ENCODE measurements around the gene HCFC2.

The HCFC2 gene

DNA sequence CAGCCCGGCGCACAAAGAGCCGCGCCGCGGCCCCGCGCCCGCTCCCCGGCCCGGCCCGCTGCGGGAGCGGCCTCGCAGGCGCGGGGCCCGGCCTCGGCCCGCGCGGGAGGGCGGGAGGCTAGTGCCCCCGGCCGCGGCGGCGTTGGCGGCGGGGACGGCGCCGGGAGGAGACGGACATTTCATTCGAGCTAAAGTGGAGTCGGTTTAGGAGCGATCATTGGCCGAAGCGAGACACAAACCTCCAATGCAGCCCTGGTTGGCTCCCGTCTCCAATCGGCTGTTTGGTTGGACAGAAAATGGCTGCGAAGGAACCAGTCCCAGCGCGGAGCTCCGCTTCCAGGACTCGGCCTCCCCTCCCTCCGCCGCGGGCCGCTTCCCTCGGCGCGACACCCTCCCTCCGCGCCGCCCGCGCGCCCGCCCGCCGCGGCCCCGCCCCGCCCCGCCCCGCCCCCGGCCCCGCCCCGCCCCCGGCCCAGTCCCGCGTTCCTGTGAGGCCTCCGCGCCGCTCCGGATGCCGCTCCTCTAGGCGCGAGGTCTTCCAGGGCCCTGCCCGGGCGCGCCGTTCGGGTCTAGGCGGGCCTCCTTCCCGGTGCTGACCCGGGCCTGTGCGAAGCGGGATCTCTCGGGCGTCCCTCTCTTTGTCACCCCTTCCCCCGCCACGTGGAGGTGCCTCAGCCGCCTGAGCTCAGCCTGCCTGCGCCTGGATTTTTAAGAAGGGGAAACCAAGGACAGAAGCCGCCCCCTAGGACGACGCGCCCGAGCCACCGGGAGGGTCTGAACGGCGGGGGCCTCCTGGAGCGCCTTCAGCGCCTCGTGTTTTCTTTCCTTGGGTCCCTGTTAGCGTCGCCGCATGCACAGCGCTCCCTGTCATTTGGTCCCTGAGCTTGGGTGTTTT, 73.8 kb downstream of the HCFC2 start, which contains the start of gene NFYB:
Gene NFYB, minus strand, starts transcription at position 309 of the 895 bp plus-strand sequence. CDS start 2,757 bp downstream, outside the sequence.
- Histone ChIP-seq H3K9me2 (replicated peaks; ENCODE audit: control insufficient read depth, low read length) (no peaks in the 10 kb centered on the region), H3K79me2 (ENCODE audit: control insufficient read depth, low read length) (peaks cover 42% of the 10 kb centered on the region), H3K4me2 (ENCODE audit: low read length) (peak within 1 kb of the TSS; percentile 85), H3K27me3 (ENCODE audit: control insufficient read depth, low read length) (no peaks in the 10 kb centered on the region), H3K4me3 (ENCODE audit: low read length) (peak within 1 kb of the TSS; percentile 93), H3K9me3 (ENCODE audit: control insufficient read depth, insufficient read depth, low read length) (no peaks in the 10 kb centered on the region), H4K20me1 (ENCODE audit: control insufficient read depth, insufficient read depth, low read depth, low read length) (no peaks in the 10 kb centered on the region), H3K36me3 (ENCODE audit: control insufficient read depth, low read length) (peaks cover 28% of the 10 kb centered on the region), H3K4me1 (ENCODE audit: control insufficient read depth, low read length) (peaks cover 30% of the 10 kb centered on the region), H3K27ac (ENCODE audit: low read depth, low read length) (peak within 1 kb of the TSS; percentile 81), H3F3A (ENCODE audit: control insufficient read depth, insufficient read depth) (peaks cover 8% of the 10 kb centered on the region; the same call in 1 of the 2 replicates)
- TF ChIP-seq, protein P1, sequence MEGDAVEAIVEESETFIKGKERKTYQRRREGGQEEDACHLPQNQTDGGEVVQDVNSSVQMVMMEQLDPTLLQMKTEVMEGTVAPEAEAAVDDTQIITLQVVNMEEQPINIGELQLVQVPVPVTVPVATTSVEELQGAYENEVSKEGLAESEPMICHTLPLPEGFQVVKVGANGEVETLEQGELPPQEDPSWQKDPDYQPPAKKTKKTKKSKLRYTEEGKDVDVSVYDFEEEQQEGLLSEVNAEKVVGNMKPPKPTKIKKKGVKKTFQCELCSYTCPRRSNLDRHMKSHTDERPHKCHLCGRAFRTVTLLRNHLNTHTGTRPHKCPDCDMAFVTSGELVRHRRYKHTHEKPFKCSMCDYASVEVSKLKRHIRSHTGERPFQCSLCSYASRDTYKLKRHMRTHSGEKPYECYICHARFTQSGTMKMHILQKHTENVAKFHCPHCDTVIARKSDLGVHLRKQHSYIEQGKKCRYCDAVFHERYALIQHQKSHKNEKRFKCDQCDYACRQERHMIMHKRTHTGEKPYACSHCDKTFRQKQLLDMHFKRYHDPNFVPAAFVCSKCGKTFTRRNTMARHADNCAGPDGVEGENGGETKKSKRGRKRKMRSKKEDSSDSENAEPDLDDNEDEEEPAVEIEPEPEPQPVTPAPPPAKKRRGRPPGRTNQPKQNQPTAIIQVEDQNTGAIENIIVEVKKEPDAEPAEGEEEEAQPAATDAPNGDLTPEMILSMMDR (IDR thresholded peaks at IDR 0.05; ENCODE audit: low read depth, low read length, poor library complexity, severe bottlenecking) = no peak
- TF ChIP-seq EZH2phosphoT487 (IDR thresholded peaks at IDR 0.05; ENCODE audit: borderline replicate concordance, low read length) = no peak

DNA sequence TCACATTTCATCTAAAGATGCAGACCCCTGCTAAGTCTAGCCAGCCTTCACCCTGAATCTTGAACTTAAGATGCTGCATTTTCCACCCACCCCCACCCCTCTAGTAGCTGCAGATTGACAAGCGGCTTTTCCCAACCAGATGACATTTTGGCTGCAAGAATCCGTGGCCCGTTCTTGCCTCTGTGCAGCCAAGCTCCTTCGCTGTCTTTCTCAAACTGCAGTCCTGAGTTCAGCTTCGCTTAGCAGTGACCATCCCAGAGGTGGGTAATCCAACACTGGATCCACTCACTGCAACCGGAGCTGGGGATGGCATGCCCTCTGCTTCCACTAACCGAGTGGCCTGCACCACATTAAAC, 74.4 kb downstream of the HCFC2 start:
- TF ChIP-seq EZH2phosphoT487 (IDR thresholded peaks at IDR 0.05; ENCODE audit: borderline replicate concordance, low read length) = no peak
- TF ChIP-seq, protein P1 (IDR thresholded peaks at IDR 0.05; ENCODE audit: low read depth, low read length, poor library complexity, severe bottlenecking) = no peak
- peak overlapping the region; percentile 56 for H3K4me3 ChIP-seq (ENCODE audit: low read length)
- H3K27ac ChIP-seq (ENCODE audit: low read depth, low read length) = no peak overlapping the region

DNA sequence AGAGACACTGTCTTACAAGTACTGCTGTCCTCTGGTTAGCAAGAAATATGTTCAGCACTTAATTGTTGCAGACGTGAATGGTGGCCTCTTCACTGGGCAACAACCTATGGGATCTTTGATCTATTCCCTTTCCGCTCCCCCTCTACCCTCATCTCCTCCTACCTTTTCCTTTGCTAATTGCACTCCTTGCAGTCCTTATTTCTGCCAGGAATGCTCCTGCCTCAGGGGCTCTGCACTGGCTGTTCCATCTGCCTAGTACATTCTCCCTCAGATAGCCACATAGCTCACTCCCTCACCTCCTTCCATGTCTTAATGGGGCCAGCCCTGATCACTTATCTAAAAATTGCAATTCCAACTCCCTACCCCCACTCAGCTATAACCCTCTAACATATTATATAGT, 78.2 kb downstream of the HCFC2 start:
- Histone ChIP-seq H3K4me2 (ENCODE audit: low read length) (no peak overlapping the region), H3K4me3 (ENCODE audit: low read length) (no peak overlapping the region), H3K4me1 (ENCODE audit: control insufficient read depth, low read length) (peaks cover 7% of the 10 kb centered on the region), H3K27ac (ENCODE audit: low read depth, low read length) (no peak overlapping the region), H3K27me3 (ENCODE audit: control insufficient read depth, low read length) (no peaks in the 10 kb centered on the region), H3K36me3 (ENCODE audit: control insufficient read depth, low read length) (no peaks in the 10 kb centered on the region), H3K9me3 (ENCODE audit: control insufficient read depth, insufficient read depth, low read length) (no peaks in the 10 kb centered on the region), H3K79me2 (ENCODE audit: control insufficient read depth, low read length) (no peaks in the 10 kb centered on the region), H4K20me1 (ENCODE audit: control insufficient read depth, insufficient read depth, low read depth, low read length) (no peaks in the 10 kb centered on the region), H3K9me2 (replicated peaks; ENCODE audit: control insufficient read depth, low read length) (no peaks in the 10 kb centered on the region), H3F3A (ENCODE audit: control insufficient read depth, insufficient read depth) (no peaks in the 10 kb centered on the region)
- TF ChIP-seq EZH2phosphoT487 (IDR thresholded peaks at IDR 0.05; ENCODE audit: borderline replicate concordance, low read length) = no peak
- TF ChIP-seq, protein P1 (IDR thresholded peaks at IDR 0.05; ENCODE audit: low read depth, low read length, poor library complexity, severe bottlenecking) = no peak

More for the DNA sequence above, 74.4 kb downstream of the HCFC2 start:
- peaks cover 22% of the 10 kb centered on the region for H3K36me3 ChIP-seq (ENCODE audit: control insufficient read depth, low read length)
- H3K79me2 ChIP-seq (ENCODE audit: control insufficient read depth, low read length) = peaks cover 35% of the 10 kb centered on the region
- H3K9me3 ChIP-seq (ENCODE audit: control insufficient read depth, insufficient read depth, low read length) = no peaks in the 10 kb centered on the region
- H4K20me1 ChIP-seq (ENCODE audit: control insufficient read depth, insufficient read depth, low read depth, low read length) = no peaks in the 10 kb centered on the region
- H3K4me1 ChIP-seq (ENCODE audit: control insufficient read depth, low read length) = peaks cover 30% of the 10 kb centered on the region
- H3K27me3 ChIP-seq (ENCODE audit: control insufficient read depth, low read length) = no peaks in the 10 kb centered on the region
- H3K9me2 ChIP-seq (replicated peaks; ENCODE audit: control insufficient read depth, low read length) = no peaks in the 10 kb centered on the region
- peak overlapping the region; percentile 75 for H3K4me2 ChIP-seq (ENCODE audit: low read length)
- H3F3A ChIP-seq (ENCODE audit: control insufficient read depth, insufficient read depth) = peaks cover 8% of the 10 kb centered on the region; the same call in 1 of the 2 replicates

All from DOHH2 (cell line).